Measurements from ENCODE around the gene ZFAND3.

The ZFAND3 gene

GRCh38 chr6:37871616-37872372 lies 52.3 kb downstream of the ZFAND3 start:
- no peaks in the 10 kb centered on the region for H3K27me3 ChIP-seq (ENCODE audit: control insufficient read depth in 1 of 2, insufficient read depth in 1 of 2, low read length in 2 of 2)
- H3K36me3 ChIP-seq (ENCODE audit: control insufficient read depth in 1 of 2, insufficient read depth in 2 of 2, low read depth in 1 of 2, low read length in 2 of 2), result peaks cover 0 to 3% of the 10 kb centered on the region in 2 experiments
- H3K9ac ChIP-seq (ENCODE audit: low read length), result no peak overlapping the region
- no peak overlapping the region for H3K27ac ChIP-seq (ENCODE audit: low read length, poor library complexity, severe bottlenecking)
- no peak overlapping the region for H3K4me3 ChIP-seq (ENCODE audit: insufficient read depth in 1 of 2, low read depth in 1 of 2, low read length in 2 of 2)
- no peak overlapping the region for H3K14ac ChIP-seq (ENCODE audit: low read length in 2 of 2)
- H3K9me3 ChIP-seq (ENCODE audit: control insufficient read depth, low read length), result no peaks in the 10 kb centered on the region
- no peak overlapping the region for H3K23ac ChIP-seq (ENCODE audit: low read length in 2 of 2)
- no peak overlapping the region for H3K4me2 ChIP-seq (ENCODE audit: low read length, poor library complexity, severe bottlenecking)
- H3K4me1 ChIP-seq (ENCODE audit: control insufficient read depth, insufficient read depth, low read depth, low read length), result peaks cover 10% of the 10 kb centered on the region
- no peak overlapping the region for H2AFZ ChIP-seq (ENCODE audit: low read depth, low read length)
- H2BK5ac ChIP-seq (ENCODE audit: low read depth, low read length, poor library complexity, severe bottlenecking), result no peak overlapping the region
- H3K79me1 ChIP-seq (replicated peaks; ENCODE audit: low read length, poor library complexity, severe bottlenecking), result peaks cover 5% of the 10 kb centered on the region
- H3K4ac ChIP-seq (ENCODE audit: low read depth in 1 of 2, low read length in 2 of 2), result no peak overlapping the region
- H3K18ac ChIP-seq (ENCODE audit: low read depth in 1 of 2, low read length in 2 of 2), result no peak overlapping the region
- 98% methylated on average over 5 of the region's 5 CpGs for WGBS
- no peak overlapping the region for H4K91ac ChIP-seq (ENCODE audit: low read length)
- no peak for DNase-seq
- no peak overlapping the region for H4K8ac ChIP-seq (ENCODE audit: low read length)
- no peak overlapping the region for H2BK15ac ChIP-seq (ENCODE audit: low read depth, poor library complexity, severe bottlenecking)
- no peak overlapping the region for H2BK12ac ChIP-seq (ENCODE audit: low read length in 2 of 2)
- no peak overlapping the region for H2AK5ac ChIP-seq (ENCODE audit: low read length, severe bottlenecking)
- H2BK120ac ChIP-seq (ENCODE audit: low read depth, low read length), result no peak overlapping the region

GRCh38 chr6:37872373-37872745 lies 52.8 kb downstream of the ZFAND3 start:
- Histone ChIP-seq H2AK5ac (ENCODE audit: low read length, severe bottlenecking) (no peak overlapping the region), H3K4me2 (ENCODE audit: low read length, poor library complexity, severe bottlenecking) (no peak overlapping the region), H3K36me3 (ENCODE audit: control insufficient read depth in 1 of 2, insufficient read depth in 2 of 2, low read depth in 1 of 2, low read length in 2 of 2) (peaks cover 0 to 3% of the 10 kb centered on the region in 2 experiments), H4K91ac (ENCODE audit: low read length) (no peak overlapping the region), H4K8ac (ENCODE audit: low read length) (no peak overlapping the region), H3K4me1 (ENCODE audit: control insufficient read depth, insufficient read depth, low read depth, low read length) (peaks cover 10% of the 10 kb centered on the region), H2BK15ac (ENCODE audit: low read depth, poor library complexity, severe bottlenecking) (no peak overlapping the region), H2BK120ac (ENCODE audit: low read depth, low read length) (no peak overlapping the region), H2BK12ac (ENCODE audit: low read length in 2 of 2) (no peak overlapping the region), H3K27ac (ENCODE audit: low read length, poor library complexity, severe bottlenecking) (no peak overlapping the region), H2AFZ (ENCODE audit: low read depth, low read length) (no peak overlapping the region), H3K9me3 (ENCODE audit: control insufficient read depth, low read length) (no peaks in the 10 kb centered on the region), H3K79me1 (replicated peaks; ENCODE audit: low read length, poor library complexity, severe bottlenecking) (peaks cover 5% of the 10 kb centered on the region), H3K27me3 (ENCODE audit: control insufficient read depth in 1 of 2, insufficient read depth in 1 of 2, low read length in 2 of 2) (no peaks in the 10 kb centered on the region), H3K9ac (ENCODE audit: low read length) (no peak overlapping the region), H3K23ac (ENCODE audit: low read length in 2 of 2) (no peak overlapping the region), H3K4me3 (ENCODE audit: insufficient read depth in 1 of 2, low read depth in 1 of 2, low read length in 2 of 2) (no peak overlapping the region), H3K14ac (ENCODE audit: low read length in 2 of 2) (no peak overlapping the region), H3K4ac (ENCODE audit: low read depth in 1 of 2, low read length in 2 of 2) (no peak overlapping the region), H3K18ac (ENCODE audit: low read depth in 1 of 2, low read length in 2 of 2) (no peak overlapping the region), H2BK5ac (ENCODE audit: low read depth, low read length, poor library complexity, severe bottlenecking) (no peak overlapping the region)
- WGBS, result 80% methylated on average over 2 of the region's 2 CpGs
- no peak for DNase-seq

GRCh38 chr6:37874726-37875125 lies 55.2 kb downstream of the ZFAND3 start:
- H2BK120ac ChIP-seq (ENCODE audit: low read depth, low read length), result no peak overlapping the region
- no peak overlapping the region for H4K91ac ChIP-seq (ENCODE audit: low read length)
- H3K23ac ChIP-seq (ENCODE audit: low read length in 2 of 2), result no peak overlapping the region
- H3K4me2 ChIP-seq (ENCODE audit: low read length, poor library complexity, severe bottlenecking), result no peak overlapping the region
- H3K4me3 ChIP-seq (ENCODE audit: insufficient read depth in 1 of 2, low read depth in 1 of 2, low read length in 2 of 2), result no peak overlapping the region
- peaks cover 0 to 3% of the 10 kb centered on the region in 2 experiments for H3K36me3 ChIP-seq (ENCODE audit: control insufficient read depth in 1 of 2, insufficient read depth in 2 of 2, low read depth in 1 of 2, low read length in 2 of 2)
- H3K4me1 ChIP-seq (ENCODE audit: control insufficient read depth, insufficient read depth, low read depth, low read length), result peaks cover 8% of the 10 kb centered on the region
- no peak overlapping the region for H2AK5ac ChIP-seq (ENCODE audit: low read length, severe bottlenecking)
- no peak for DNase-seq
- no peak overlapping the region for H2AFZ ChIP-seq (ENCODE audit: low read depth, low read length)
- H3K9ac ChIP-seq (ENCODE audit: low read length), result no peak overlapping the region
- H3K79me1 ChIP-seq (replicated peaks; ENCODE audit: low read length, poor library complexity, severe bottlenecking), result peaks cover 5% of the 10 kb centered on the region
- no peak overlapping the region for H3K18ac ChIP-seq (ENCODE audit: low read depth in 1 of 2, low read length in 2 of 2)
- H3K14ac ChIP-seq (ENCODE audit: low read length in 2 of 2), result no peak overlapping the region
- H3K9me3 ChIP-seq (ENCODE audit: control insufficient read depth, low read length), result no peaks in the 10 kb centered on the region
- H4K8ac ChIP-seq (ENCODE audit: low read length), result no peak overlapping the region
- H2BK5ac ChIP-seq (ENCODE audit: low read depth, low read length, poor library complexity, severe bottlenecking), result no peak overlapping the region
- H3K4ac ChIP-seq (ENCODE audit: low read depth in 1 of 2, low read length in 2 of 2), result no peak overlapping the region
- no peaks in the 10 kb centered on the region for H3K27me3 ChIP-seq (ENCODE audit: control insufficient read depth in 1 of 2, insufficient read depth in 1 of 2, low read length in 2 of 2)
- H2BK12ac ChIP-seq (ENCODE audit: low read length in 2 of 2), result no peak overlapping the region
- H2BK15ac ChIP-seq (ENCODE audit: low read depth, poor library complexity, severe bottlenecking), result no peak overlapping the region
- WGBS, result 100% methylated on average over 2 of the region's 3 CpGs
- H3K27ac ChIP-seq (ENCODE audit: low read length, poor library complexity, severe bottlenecking), result no peak overlapping the region

GRCh38 chr6:37875561-37876309 lies 56.2 kb downstream of the ZFAND3 start:
- peaks cover 0 to 3% of the 10 kb centered on the region in 2 experiments for H3K36me3 ChIP-seq (ENCODE audit: control insufficient read depth in 1 of 2, insufficient read depth in 2 of 2, low read depth in 1 of 2, low read length in 2 of 2)
- no peak overlapping the region for H2AK5ac ChIP-seq (ENCODE audit: low read length, severe bottlenecking)
- H3K4me2 ChIP-seq (ENCODE audit: low read length, poor library complexity, severe bottlenecking), result no peak overlapping the region
- H3K9ac ChIP-seq (ENCODE audit: low read length), result no peak overlapping the region
- H2BK15ac ChIP-seq (ENCODE audit: low read depth, poor library complexity, severe bottlenecking), result no peak overlapping the region
- DNase-seq, result no peak
- no peak overlapping the region for H3K4me3 ChIP-seq (ENCODE audit: insufficient read depth in 1 of 2, low read depth in 1 of 2, low read length in 2 of 2)
- no peaks in the 10 kb centered on the region for H3K27me3 ChIP-seq (ENCODE audit: control insufficient read depth in 1 of 2, insufficient read depth in 1 of 2, low read length in 2 of 2)
- no peak overlapping the region for H2BK5ac ChIP-seq (ENCODE audit: low read depth, low read length, poor library complexity, severe bottlenecking)
- no peak overlapping the region for H4K8ac ChIP-seq (ENCODE audit: low read length)
- H3K27ac ChIP-seq (ENCODE audit: low read length, poor library complexity, severe bottlenecking), result no peak overlapping the region
- no peak overlapping the region for H2BK12ac ChIP-seq (ENCODE audit: low read length in 2 of 2)
- no peak overlapping the region for H4K91ac ChIP-seq (ENCODE audit: low read length)
- H2AFZ ChIP-seq (ENCODE audit: low read depth, low read length), result no peak overlapping the region
- no peaks in the 10 kb centered on the region for H3K9me3 ChIP-seq (ENCODE audit: control insufficient read depth, low read length)
- peaks cover 6% of the 10 kb centered on the region for H3K4me1 ChIP-seq (ENCODE audit: control insufficient read depth, insufficient read depth, low read depth, low read length)
- WGBS, result 94% methylated on average over 3 of the region's 5 CpGs
- H3K23ac ChIP-seq (ENCODE audit: low read length in 2 of 2), result no peak overlapping the region
- peaks cover 5% of the 10 kb centered on the region for H3K79me1 ChIP-seq (replicated peaks; ENCODE audit: low read length, poor library complexity, severe bottlenecking)
- no peak overlapping the region for H2BK120ac ChIP-seq (ENCODE audit: low read depth, low read length)
- no peak overlapping the region for H3K14ac ChIP-seq (ENCODE audit: low read length in 2 of 2)
- no peak overlapping the region for H3K18ac ChIP-seq (ENCODE audit: low read depth in 1 of 2, low read length in 2 of 2)
- H3K4ac ChIP-seq (ENCODE audit: low read depth in 1 of 2, low read length in 2 of 2), result no peak overlapping the region
